DND-41 (cell line): ENCODE data around the gene FAM200C.
"Not testable (repeated sequence)": the region's sequence is repeated elsewhere in the genome, so short reads cannot be mapped to it uniquely, and the experiment has no call there.

Source experiments
- ATAC-seq: fragments of 200-7000 bp; cut with Tn5 transposase; 3 replicates; pipeline ENCODE4 v1.9.1; 2021; ENCODE audit warnings: low read depth; ENCODE audit not compliant: insufficient read depth
- DNase-seq: peaks from one replicate; pipeline ENCODE4 v3.0.0-alpha.2; 2020
- H2AFZ ChIP-seq: 2 replicates; pipeline ENCODE4 v1.6.0; 2012; ENCODE audit warnings: low read depth, low read length
- H3K27ac ChIP-seq: 2 replicates; pipeline ENCODE4 v1.5.1; 2012; ENCODE audit warnings: low read length, inconsistent platforms
- H3K27me3 ChIP-seq: fragments of 200-600 bp; sonication (generic); 2 replicates; pipeline ENCODE4 v1.6.0; 2012; ENCODE audit warnings: low read length, mild to moderate bottlenecking, inconsistent platforms; ENCODE audit not compliant: insufficient read depth, poor library complexity
- H3K36me3 ChIP-seq: 2 replicates; pipeline ENCODE4 v1.5.1; 2012; ENCODE audit warnings: low read length, inconsistent platforms; ENCODE audit not compliant: insufficient read depth
- H3K4me1 ChIP-seq: 2 replicates; pipeline ENCODE4 v1.5.1; 2012; ENCODE audit warnings: mild to moderate bottlenecking, low read length; ENCODE audit not compliant: insufficient read depth
- H3K4me2 ChIP-seq: 2 replicates; pipeline ENCODE4 v1.6.0; 2012; ENCODE audit warnings: mild to moderate bottlenecking, moderate library complexity, low read length, inconsistent platforms; ENCODE audit not compliant: insufficient read depth
- H3K4me3 ChIP-seq, 2 experiments: fragments of 200-600 bp in 1 of 2; shearing (Covaris generic) in 1 of 2; 2 replicates each; pipeline ENCODE4 v1.5.1; 2012 to 2016; ENCODE audit warnings: inconsistent platforms in 2 of 2, low read length in 2 of 2, mild to moderate bottlenecking in 2 of 2, low read depth in 1 of 2, moderate library complexity in 1 of 2
- H3K79me2 ChIP-seq: 2 replicates; pipeline ENCODE4 v1.6.0; 2012; ENCODE audit warnings: low read length, inconsistent platforms; ENCODE audit not compliant: insufficient read depth
- H3K9ac ChIP-seq: 2 replicates; pipeline ENCODE4 v1.6.0; 2012; ENCODE audit warnings: low read depth, mild to moderate bottlenecking, inconsistent platforms, low read length, moderate library complexity
- H3K9me3 ChIP-seq: 2 replicates; pipeline ENCODE4 v1.5.1; 2012; ENCODE audit warnings: low read length, moderate library complexity, mild to moderate bottlenecking, inconsistent platforms; ENCODE audit not compliant: insufficient read depth, severe bottlenecking
- H4K20me1 ChIP-seq: 2 replicates; pipeline ENCODE4 v1.6.0; 2012; ENCODE audit warnings: low read length; ENCODE audit not compliant: insufficient read depth
- EZH2 ChIP-seq: IDR thresholded peaks from 3 replicates; pipeline ENCODE4 v1.6.1; 2012; ENCODE audit warnings: borderline replicate concordance, low read depth, mild to moderate bottlenecking, moderate library complexity, low read length, inconsistent platforms; ENCODE audit not compliant: severe bottlenecking
- TF ChIP-seq, protein P1 (sequence below): IDR thresholded peaks from 2 replicates; pipeline ENCODE4 v1.5.1; 2012; ENCODE audit warnings: borderline replicate concordance, low read length, moderate library complexity, mild to moderate bottlenecking; ENCODE audit not compliant: poor library complexity, severe bottlenecking; ENCODE audit errors: extremely low read depth

The FAM200C gene

DNA sequence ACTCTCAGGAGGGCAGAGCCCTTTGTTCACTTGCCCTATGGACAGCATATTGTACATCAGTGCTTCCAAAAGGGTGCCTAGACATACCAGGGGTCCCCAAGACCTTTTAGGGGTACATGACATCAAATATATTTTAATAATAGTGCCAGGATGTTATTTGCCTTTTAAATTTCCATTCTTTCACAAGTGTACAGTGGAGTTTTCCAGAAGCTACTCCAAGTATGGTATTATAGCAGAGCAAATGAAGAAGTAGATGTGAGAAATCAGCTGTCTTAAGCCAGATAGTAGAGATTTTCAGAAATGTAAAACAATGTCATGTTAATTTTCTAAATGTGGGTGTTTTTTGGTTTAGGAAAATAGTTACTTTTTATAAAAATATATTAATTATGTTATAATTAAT is 37.4 kb upstream of the FAM200C start:
- TF ChIP-seq, protein P1, sequence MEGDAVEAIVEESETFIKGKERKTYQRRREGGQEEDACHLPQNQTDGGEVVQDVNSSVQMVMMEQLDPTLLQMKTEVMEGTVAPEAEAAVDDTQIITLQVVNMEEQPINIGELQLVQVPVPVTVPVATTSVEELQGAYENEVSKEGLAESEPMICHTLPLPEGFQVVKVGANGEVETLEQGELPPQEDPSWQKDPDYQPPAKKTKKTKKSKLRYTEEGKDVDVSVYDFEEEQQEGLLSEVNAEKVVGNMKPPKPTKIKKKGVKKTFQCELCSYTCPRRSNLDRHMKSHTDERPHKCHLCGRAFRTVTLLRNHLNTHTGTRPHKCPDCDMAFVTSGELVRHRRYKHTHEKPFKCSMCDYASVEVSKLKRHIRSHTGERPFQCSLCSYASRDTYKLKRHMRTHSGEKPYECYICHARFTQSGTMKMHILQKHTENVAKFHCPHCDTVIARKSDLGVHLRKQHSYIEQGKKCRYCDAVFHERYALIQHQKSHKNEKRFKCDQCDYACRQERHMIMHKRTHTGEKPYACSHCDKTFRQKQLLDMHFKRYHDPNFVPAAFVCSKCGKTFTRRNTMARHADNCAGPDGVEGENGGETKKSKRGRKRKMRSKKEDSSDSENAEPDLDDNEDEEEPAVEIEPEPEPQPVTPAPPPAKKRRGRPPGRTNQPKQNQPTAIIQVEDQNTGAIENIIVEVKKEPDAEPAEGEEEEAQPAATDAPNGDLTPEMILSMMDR, result no peak
- no peak for TF ChIP-seq EZH2
- Histone ChIP-seq H3K27ac (no peak overlapping the region), H3K9me3 (no peaks in the 10 kb centered on the region), H3K79me2 (no peaks in the 10 kb centered on the region), H3K27me3 (no peaks in the 10 kb centered on the region), H3K36me3 (no peaks in the 10 kb centered on the region), H2AFZ (no peak overlapping the region), H3K4me1 (peaks cover 43% of the 10 kb centered on the region), H4K20me1 (no peaks in the 10 kb centered on the region), H3K4me3 (no peak overlapping the region), H3K4me2 (no peak overlapping the region), H3K9ac (no peak overlapping the region)
- ATAC-seq, result no peak
- no peak for DNase-seq

DNA sequence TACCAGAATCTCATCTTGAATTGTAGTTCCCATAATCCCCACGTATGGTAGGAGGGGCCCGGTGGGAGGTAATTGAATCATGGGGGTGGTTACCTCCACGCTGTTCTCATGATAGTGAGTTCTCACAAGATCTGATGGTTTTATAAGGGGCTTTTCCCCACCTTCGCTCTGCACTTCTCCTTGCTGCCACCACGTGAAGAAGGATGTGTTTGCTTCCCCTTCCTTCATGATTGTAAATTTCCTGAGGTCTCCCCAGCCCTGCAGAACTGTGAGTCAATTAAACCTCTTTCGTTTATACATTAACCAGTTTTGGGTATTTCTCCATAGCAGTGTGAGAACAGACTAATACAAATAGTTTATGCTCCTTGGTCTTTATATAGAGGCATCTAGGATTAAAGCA is 36.8 kb upstream of the FAM200C start:
- not testable (repeated sequence) for ATAC-seq, H3K27ac ChIP-seq, H3K4me3 ChIP-seq, H3K9me3 ChIP-seq, H3K36me3 ChIP-seq, H4K20me1 ChIP-seq, H3K27me3 ChIP-seq, H3K79me2 ChIP-seq, DNase-seq, H2AFZ ChIP-seq, H3K4me2 ChIP-seq, H3K9ac ChIP-seq
- peaks cover 37% of the 10 kb centered on the region for H3K4me1 ChIP-seq

DNA sequence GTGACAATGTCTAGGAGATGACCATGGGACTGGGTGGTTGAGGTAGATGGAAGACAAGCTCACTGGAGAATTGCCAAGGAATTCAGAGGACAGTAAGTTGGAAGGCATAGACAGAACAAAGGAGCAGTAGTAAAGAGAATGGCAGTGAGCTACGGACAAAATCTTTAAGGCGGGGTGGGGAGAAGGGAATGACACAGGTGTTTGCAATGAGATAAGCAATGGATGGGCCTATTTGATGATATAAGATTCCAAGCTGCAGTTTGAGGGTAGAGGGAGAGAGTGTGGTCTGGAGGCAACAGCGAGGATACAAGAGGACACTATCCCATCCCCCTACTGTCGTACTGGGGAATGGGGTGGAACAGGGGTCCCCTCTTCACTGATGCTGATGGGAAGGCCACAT is 36.2 kb upstream of the FAM200C start:
- no peaks in the 10 kb centered on the region for H3K36me3 ChIP-seq
- no peak overlapping the region for H2AFZ ChIP-seq
- no peak overlapping the region for H3K4me3 ChIP-seq
- no peaks in the 10 kb centered on the region for H3K9me3 ChIP-seq
- DNase-seq, result no peak
- no peaks in the 10 kb centered on the region for H3K27me3 ChIP-seq
- no peak overlapping the region for H3K4me2 ChIP-seq
- no peak for ATAC-seq
- H3K4me1 ChIP-seq, result peaks cover 30% of the 10 kb centered on the region
- TF ChIP-seq EZH2, result no peak
- TF ChIP-seq, protein P1, result no peak
- no peak overlapping the region for H3K27ac ChIP-seq
- H3K9ac ChIP-seq, result no peak overlapping the region
- H4K20me1 ChIP-seq, result no peaks in the 10 kb centered on the region
- no peaks in the 10 kb centered on the region for H3K79me2 ChIP-seq

DNA sequence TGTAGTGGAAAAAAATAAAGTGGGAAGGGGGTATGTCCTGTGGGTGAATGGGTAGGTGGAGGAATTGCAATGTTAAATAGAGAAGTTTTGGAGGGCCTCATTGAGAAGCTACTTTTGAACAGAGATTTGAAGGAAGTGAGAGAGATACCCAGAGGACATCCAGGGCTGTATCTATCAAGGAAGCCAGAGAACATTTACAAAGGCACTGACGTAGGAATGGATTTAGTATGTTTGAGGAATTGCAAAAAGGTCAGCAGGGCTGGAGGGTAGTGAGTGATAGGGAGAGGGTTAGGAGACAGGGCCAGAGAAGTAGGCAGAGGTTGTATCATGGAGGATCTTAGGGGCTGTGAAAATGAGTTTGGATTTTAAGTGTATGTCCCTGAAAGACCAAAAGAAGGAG is 35.7 kb upstream of the FAM200C start:
- peaks cover 25% of the 10 kb centered on the region for H3K4me1 ChIP-seq
- no peaks in the 10 kb centered on the region for H4K20me1 ChIP-seq

More for the DNA sequence above, 35.7 kb upstream of the FAM200C start:
- Histone ChIP-seq H2AFZ (no peak overlapping the region), H3K27ac (no peak overlapping the region), H3K4me3 (no peak overlapping the region), H3K27me3 (no peaks in the 10 kb centered on the region), H3K9ac (no peak overlapping the region), H3K9me3 (no peaks in the 10 kb centered on the region), H3K36me3 (no peaks in the 10 kb centered on the region), H3K79me2 (no peaks in the 10 kb centered on the region), H3K4me2 (no peak overlapping the region)
- ATAC-seq, result no peak
- no peak for DNase-seq
- TF ChIP-seq, protein P1, result no peak
- no peak for TF ChIP-seq EZH2
